GM18858 (cell line): ENCODE data around the gene ETV6.
"Not testable (repeated sequence)": the region's sequence is repeated elsewhere in the genome, so short reads cannot be mapped to it uniquely, and the experiment has no call there.

Experiments
- ATAC-seq: cut with Tn5 transposase; IDR thresholded peaks from one replicate; pipeline ENCODE4 v1.9.1; 2021; ENCODE audit not compliant: unreplicated experiment

ETV6 gene

DNA sequence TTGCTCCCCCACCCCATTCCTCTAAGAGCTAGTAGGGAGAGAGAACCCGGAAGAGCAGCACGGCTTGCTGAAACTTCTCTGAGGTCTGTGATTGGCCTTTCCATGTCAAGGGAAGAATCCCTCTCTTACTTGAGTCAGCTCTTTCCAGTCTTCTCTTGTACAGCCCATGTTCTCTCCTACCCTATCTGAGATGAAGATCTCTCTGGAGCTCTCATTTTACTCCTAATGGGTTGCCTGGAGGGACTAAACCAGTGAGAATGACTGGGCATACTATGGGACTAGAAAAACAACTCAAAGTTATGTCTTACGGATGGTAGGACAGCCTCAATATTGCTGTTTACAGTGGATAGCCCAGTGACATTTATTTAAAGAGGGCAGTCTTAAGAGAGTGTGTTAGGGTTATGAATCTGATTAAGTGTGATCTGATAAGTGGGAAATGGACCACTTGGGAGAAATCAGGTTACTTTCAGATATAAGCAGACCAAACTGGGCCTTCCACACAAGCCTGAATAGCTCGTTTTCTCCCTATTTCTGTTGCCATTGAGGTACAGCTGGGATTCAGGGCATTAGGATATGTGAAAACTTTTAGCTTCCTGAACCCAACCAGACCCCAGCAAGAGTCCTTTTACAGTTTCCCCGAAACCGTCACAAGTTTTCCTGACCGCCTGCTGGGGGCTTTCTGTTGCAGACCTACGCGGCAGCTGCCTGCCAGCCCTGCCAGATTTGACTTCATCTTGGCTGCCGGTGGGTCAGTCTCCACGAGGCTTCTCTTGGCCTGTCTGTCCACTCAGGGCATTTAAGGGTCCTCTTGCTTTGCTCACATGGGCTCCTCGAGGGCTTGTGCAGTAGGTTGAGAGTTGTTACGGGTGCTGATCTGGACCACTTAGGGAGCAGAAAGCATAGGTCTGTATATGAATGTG lies 16.9 kb downstream of the ETV6 start:
- ATAC-seq = no peak

DNA sequence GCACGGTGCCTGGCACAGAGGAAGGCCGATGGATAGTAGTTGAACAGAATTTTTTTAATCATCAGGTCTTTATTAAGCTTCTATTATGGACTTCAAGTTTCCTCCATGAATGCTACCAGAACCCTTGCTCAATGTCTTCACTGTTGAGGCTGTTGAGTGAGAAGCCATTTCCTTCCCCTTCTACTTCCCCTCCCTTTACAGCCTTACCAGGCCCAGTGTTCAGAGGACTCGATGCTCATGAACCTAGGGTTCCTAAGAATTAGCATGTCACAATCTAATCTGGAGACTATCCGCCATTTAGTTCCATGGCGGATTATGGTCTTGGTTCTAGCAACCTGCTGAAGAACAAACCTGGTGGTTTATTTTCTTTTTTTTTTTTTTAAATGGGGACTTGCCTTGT lies 17.7 kb downstream of the ETV6 start:
- no peak for ATAC-seq

DNA sequence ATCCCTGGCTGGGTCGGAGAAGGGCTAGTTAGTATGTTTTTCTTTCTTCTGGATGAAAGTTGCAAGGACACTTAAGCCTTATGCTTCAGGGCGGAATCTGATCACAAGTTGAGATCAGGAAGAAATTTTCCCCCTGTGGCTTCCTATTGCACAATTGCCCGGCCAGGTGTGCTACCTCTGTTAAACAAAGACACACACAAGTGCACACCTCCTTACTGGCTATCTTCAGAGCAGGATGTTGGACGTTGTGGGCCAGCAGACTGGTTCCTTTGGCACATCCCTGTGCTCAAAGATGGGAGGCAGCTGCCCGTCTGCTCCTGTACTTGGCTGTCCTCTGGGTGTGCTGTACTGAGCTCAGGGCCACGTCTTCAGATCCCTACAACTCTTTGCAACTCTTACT lies 19.1 kb downstream of the ETV6 start:
- ATAC-seq = no peak

DNA sequence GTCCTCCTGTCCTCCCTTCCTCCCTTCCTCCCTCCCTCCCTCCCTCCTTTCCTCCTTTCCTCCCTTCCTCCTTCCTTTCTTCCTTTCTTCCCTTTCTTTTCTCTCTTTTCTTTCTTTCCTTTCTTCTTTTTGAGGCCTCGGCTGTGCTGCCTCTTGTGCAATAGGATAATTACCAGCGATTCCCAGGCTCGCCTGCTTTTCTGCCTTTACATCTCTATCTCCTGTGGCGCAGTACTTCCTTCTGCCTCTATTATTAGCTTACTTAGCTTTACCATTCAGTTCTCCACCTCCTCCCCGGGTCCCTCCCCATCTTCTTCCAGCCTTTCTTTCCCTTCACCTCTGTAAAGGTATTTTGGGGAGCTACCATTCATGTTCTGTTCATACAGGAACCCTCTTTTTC lies 19.9 kb downstream of the ETV6 start:
- no peak for ATAC-seq

DNA sequence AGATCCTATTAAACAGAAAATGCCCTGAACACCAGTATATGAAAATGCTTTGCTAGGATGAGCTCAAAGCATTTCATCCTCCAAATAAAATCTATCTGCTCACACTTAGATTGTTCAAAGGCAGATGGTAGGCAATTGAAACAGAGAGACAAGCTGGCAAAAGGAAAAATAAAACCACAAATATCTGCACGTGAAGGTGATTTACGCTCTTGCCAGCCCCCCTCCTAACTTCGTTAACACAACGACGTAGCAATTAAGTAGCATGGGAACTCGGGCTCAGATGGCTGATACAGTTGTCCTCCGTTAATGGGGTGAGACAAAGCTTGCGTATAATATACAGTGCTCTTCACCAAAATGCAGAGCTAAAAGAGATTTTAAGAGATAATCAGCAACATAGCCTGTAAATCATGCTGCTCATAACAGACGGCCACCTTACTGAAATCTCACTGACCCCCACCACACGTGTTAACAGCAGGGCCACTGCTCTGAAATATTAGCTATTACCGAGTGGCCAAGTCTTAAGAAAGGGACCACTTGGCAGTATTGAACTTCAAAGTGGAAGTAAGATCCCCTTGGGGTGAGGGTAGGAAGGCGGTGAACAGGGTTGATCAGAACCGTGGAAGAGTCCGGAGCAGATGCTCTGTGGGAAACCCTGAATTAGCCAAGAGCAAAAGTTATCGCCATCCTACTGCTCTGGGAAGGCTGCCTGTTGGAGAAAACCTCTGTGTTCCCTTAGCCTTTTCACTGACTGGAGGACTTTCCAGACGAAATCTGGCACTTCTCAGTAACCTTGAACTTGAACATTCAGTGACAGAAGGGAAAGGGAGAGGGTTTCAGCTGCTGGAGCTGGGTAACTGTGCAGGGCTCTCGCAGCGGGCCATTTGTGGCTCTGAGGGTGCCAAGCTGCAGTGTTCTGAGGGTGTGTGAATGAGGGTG lies 23.1 kb downstream of the ETV6 start:
- no peak for ATAC-seq

DNA sequence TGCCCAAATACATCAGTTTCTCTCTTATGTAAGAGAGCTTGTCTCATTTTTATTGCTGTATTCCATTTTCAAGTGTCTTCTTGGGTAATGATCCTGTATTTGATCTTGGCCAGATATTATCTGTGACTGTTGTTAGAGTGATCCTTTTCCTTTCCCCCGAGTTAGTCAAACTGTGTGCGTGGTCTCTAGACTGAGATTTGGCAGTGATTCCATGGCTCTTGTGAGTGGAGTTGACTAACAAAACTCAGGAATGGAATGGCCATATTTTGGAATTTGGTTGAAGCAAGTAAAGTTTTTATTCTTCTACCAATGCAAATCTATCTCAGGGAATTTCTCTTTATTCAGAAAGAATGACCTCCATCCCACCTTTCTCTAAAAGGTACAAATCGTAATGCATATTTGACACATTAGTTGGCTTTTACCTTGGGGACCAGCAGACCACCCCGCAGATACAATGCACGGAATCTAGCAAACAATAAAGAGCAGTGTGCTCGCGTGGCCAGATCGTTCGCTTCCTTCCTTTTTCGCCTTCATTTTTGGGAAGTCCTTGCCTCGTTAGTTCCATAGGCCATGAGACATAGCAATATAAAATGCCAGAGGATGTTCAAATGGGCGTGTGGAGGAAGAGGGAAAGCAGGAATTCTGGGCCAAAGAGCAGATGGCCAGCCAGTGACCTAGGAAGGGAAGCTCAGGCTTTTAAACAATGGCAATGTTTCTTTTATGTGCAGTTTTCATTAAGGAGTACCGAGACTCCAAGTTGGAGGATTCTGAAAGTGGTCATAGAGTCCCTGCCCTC lies 24.4 kb downstream of the ETV6 start:
- ATAC-seq = no peak

DNA sequence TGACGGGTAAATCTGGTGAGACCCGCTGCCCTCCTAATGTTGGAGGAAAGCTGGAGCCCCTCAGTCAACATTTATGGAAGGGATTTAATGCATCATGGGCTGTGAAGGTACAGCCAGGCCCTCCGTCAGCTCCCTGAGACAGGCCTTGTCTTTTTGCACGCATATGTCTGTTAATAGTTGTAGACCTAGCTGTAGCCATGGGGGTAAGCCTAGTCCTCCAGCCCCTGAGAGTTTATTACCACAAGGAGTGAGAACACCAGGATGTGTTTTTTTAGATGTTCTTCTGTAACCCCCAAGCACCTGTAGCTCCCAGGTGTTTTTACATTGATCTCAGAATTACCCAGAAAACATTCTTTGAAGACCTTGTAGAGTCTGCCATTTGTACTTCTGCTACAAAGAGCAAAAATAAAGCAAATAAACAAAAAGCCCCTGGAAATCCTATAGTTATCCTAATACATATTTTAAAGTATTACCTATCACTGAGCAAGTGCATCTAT lies 25.5 kb downstream of the ETV6 start:
- no peak for ATAC-seq

DNA sequence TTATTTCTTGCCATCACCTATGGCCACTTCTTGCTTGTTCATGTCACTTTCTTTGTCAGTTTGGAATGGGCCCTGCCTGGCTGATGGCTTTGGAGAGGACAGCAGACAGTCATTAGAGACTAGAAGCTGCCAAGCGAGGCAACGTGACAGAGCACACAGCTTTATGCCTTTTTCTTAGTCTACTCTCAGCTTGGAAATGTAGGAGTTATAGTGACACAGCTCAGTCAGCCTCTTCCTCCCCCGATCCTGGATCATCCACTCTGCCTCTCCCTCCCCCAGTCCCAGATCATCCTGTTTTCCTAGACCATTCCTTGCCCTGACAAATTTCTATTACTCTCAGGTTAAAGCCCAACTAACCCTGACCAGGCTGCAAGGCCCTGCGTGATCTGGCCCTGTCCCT lies 26.6 kb downstream of the ETV6 start:
- ATAC-seq = no peak

DNA sequence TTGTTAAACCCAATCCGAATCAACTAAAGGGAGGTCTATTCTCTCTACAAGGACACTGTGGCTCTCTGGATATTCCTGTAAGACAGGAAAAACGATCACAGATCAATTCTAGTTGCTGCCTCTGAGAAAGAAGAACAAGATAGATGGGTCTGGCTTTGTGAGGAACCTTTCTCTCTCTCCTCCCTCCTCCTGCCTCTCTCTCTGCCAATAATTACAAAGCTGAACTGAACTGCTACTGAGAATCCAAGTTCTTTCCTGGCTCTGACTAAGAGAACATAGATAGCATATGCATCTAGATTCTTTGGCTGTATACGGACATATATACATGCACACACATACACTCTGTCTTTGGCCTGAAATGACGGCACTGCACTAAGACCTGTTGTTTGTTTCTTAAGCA lies 27.6 kb downstream of the ETV6 start:
- no peak for ATAC-seq

DNA sequence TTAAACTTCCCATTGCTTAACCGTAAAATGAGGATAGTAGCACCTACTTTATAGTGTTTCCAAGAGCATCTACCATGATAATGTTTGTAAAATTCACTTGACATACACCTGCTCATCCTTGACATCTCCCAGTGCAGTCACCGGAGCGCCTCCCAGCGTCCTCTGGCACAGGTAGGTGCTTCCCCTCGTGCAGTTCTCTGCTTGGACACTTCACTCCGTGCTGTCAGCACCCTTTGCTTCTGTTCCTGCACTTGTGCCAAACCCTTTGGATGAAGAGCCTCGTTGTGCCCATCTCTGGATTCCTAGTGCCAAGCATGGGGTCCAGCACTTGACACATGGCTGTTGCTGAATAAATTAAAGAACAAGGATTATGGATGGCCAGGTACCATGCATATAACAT lies 28.3 kb downstream of the ETV6 start:
- ATAC-seq = no peak

DNA sequence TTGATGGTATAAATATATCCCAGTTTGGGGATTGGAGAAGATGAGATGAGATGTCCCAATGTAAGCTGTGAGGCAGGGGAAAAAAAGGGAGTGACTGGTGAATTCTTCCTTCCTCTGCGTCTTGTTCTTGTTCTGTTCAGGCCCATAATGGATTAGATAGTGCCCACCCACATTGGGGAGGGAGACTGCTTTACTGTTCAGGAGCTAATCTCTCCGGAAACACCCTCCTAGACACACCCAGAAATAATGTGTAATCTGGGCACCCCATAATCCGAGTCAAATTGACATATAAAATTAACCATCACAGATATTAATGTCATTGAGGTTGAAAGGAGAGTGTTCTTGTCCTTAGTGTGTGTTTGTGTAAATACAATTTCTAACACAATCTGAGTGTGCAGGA lies 29.3 kb downstream of the ETV6 start:
- ATAC-seq = no peak

DNA sequence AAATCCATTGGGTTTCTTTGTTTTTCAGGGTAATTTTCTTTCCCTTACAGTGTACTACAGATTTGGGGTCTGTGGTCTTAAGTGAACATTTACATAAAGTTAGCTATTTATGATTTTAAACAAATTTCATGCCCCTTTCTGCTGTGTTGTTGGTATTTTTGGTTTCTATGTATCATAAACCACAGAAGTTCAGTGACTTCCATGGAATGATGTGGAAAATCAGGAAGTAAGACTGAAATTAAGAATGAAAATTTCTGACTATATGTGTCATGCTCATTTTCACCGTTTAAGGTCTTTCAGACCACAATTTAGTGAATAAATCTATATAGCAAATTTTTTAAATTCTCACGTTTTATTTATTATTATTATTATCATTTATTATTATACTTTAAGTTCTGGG lies 31.7 kb downstream of the ETV6 start:
- ATAC-seq = no peak

DNA sequence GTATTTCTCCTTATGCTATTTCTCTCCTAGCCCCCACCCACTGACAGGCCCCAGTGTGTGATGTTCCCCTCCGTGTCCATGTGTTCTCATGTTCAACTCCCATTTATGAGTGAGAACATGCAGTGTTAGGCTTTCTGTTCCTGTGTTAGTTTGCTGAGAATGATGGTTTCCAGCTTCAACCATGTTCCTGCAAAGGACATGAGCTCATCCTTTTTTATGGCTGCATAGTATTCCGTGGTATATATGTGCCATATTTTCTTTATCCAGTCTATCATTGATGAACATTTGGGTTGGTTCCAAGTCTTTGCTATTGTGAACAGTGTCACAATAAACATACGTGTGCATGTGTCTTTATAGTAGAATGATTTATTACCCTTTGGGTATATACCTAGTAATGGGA lies 32.2 kb downstream of the ETV6 start:
- not testable (repeated sequence) for ATAC-seq

DNA sequence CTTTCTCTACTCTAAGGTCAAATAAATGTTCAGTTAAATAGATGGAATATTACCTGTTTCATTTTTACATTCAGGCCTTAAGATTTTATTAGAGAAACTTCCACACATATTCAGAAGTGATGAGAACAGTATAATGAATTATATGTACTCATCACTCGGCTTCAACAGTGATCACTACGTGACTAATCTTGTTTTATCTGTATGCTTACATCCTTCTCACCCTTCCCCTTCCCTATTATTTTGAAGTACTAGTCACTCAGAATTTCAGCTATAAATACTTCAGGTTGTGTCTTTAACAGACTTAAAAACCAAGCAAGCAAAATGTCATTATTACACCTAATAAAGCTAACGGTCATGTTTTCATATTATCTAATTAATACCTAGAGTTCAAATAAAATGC lies 34.9 kb downstream of the ETV6 start:
- no peak for ATAC-seq

DNA sequence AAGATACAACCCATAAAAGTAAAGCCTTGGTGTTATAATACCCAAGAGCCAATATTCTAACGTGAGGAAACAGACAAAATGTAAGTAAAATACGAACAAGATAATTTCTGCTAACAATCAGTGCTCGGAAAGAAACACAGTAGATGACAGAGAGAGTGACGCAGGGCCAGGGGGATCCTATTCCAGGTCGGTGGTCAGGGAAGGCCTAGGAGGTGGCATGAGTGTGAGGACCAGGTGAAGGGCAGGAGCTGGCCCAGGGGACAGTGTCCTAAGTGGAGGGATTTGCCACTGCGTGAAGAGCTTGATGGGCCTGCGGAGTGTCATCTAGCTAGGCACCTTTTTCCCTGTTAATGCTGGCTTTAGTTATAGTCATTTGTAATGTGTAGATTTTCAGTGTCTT lies 35.3 kb downstream of the ETV6 start:
- ATAC-seq = no peak

DNA sequence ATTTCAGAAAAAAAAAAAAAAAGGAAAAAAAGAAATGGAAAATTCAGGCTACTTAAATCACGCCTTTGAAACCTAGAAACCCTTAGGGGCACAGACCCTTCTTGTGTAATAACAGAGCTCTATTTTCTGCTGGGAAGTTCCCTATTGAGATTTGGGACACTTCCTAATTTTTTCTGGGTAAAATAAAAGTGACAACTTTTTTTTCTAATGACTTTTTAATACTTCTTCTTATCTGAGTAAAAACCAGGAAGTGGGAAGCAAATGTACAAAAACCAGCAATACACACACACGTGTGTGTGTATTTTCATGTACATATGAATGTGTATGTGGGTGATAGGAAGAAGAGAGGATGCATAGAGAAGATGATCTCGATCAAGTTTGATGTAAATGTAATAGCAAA lies 35.8 kb downstream of the ETV6 start:
- ATAC-seq = no peak

DNA sequence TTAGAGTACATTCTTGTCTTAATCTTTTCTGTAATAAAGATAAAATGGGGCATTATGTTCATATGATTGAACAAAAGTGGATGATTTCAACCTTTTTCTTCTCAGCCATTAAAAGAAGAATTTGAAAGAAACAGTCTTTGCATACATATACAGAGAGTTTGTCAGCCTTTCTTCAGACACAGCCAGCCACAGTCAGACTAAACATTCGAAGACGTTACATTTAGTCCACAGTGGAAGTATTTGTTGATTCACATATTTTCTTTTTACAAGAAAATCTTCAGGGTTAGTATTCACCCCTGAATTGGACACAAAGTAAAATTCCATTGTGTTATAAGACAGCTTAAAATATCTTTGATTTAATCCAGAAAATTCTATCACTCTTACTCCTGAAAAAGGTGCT lies 36.2 kb downstream of the ETV6 start:
- no peak for ATAC-seq

DNA sequence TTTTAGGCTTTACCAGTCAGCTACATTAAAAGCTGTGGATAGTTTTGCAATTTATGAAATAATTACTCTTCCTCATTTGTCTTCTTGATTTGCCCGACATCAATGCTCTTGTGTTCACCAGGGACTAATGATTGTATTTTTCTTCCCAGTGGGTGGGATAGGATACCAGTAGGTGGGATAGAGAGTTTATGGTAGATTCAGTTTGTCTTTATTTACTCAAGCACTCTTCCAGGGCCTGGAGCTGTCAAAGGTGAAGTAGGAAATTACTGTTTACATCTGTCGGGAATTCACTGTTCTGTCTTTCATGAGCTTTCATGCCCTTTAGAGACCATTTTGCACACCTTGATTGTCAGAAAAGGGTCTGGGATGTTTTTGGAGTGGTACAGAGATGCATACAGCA lies 36.6 kb downstream of the ETV6 start:
- no peak for ATAC-seq

DNA sequence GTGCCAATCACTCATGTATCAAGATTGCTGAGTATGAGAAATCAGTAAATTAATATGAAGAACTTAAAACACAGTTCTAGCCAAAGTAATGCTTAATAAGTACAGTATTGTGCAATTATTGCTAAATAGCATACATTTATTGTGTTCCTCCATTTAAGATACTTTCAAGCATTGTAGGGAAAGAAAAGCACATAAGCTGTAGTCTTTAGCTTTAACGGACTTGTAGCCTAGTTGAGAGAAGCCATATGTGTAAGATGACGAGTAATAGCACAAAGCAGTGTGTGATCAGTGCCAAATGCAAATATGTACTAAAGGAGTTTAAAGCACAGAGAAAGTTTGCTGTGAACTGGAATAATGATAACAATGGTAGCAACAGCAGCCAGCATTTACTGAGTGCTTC lies 38.1 kb downstream of the ETV6 start:
- no peak for ATAC-seq

DNA sequence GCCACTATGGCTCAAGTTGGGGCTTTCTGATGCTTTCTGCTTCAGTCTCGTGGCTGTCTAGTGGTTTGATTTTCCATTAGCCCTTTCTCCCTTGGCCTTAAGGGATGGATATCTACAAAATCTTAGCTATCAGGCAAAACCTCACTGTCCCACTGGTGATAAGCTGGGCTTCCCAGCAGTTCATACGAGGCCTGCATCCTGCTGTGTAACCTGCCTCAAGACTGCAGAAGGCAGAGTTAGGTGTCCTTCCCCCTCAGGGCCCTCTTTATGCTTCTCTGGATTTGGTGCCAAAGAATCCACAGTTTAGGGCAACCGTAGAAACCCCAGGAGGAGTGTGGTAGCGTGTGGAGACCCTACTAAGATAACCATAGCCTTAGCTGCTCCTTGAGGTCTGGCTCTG lies 38.9 kb downstream of the ETV6 start:
- no peak for ATAC-seq

DNA sequence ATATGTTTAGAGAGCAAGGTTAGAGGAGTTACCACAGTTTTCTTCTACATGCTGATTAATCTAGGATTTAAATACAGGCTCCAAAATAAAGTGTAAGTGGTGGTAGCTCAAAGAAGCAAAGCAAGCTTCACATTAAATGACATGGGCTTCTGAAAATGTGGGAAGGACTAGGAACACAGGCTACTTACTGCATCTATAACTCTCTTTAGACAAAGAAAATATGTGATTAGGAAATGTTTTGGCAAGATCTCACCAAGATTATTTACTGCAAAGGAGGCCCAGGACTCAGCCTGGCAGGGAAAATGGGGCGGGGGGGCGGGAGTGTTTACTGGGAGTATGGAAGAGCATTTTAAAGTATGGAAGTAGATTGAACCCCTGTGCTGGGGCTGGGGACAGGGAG lies 39.4 kb downstream of the ETV6 start:
- ATAC-seq = no peak
